SIG-M5 (cell line): ENCODE data around the gene STK25.
"Not testable (repeated sequence)": the region's sequence is repeated elsewhere in the genome, so short reads cannot be mapped to it uniquely, and the experiment has no call there.

Experiments
- DNase-seq: peaks from one replicate; lab custom pipeline; 2025; lab: John Stamatoyannopoulos, UW

The STK25 gene

DNA sequence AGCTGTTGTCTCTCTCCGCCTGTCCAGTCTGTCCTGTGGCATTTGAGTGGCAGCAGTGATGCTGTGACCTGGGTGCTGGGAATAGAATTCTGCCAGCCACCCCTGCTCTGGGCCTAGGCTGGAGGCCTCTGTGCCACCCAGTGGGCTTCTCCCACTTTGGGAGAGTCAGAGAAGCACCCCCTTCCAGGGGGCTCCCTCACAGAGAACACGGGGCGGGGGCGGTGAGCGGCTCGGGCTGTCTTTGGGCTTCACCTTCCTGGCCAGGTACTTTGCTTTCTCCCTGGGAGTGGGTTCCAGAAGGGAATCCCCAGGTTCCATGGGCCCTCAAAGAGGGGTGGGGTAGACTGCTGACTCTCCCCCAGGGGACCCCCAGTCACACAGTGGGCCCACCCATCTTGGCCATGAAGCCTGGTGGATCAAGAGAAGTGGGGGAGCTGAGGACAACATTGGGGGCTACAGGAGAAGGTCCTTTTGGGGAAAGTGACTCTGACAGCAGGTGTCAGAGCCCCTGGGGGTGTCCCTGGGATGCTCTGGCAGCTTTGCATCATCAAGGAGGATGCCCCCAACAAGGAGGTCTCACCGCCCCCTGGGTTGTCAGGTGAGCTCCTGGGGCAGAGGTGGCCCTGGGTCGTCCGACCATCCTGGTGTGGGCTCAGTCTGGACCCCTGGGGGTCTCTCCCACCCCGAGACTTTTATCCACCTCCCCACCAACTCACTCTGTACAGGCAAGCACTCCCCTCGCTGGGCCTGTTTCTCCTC is 31.4 kb upstream of the STK25 start:
- no peak for DNase-seq

- DNase-seq, result no peak
Measured at GRCh38 chr2:241538838-241539615, 30.6 kb upstream of the STK25 start.

- no peak for DNase-seq
Measured at GRCh38 chr2:241535871-241536655, 27.7 kb upstream of the STK25 start.

DNA sequence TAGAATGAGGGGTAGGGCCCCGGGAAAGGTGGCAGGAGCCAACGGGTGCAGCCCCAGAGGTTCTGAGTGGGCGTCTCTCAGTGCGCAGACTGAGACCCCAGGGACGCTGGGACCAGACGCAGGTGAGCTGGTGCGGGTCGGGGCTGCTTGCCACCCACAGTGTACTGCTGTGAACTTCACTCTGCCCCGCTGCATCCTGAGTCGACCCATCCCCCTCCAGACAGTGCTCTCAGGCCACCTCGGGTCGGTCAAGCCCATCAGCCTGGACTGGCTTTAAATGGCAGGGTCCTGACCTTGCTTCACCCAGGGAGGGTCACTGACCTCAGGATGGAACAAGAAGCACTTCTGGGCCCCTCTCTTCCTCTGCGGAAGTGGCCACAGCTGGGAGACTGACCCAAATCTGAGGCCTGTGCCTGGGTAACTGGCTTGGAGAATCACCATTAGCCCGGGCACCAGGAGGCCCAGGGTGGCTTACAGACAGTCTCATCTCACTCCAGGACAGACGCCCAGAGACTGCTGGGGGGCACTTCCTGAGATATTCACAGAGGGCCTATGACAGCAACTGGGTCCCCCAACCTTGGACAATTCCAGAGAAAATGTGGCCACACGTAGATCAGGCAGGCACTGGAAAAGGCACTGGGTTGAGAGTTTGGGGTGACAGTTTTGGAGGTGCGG is 26.5 kb upstream of the STK25 start:
- no peak for DNase-seq

- DNase-seq, result no peak
Measured at GRCh38 chr2:241534293-241534692, 25.9 kb upstream of the STK25 start.

- no peak for DNase-seq
Measured at GRCh38 chr2:241532733-241533601, 24.6 kb upstream of the STK25 start.

GRCh38 chr2:241532168-241532567 is 23.8 kb upstream of the STK25 start:
- DNase-seq, result no peak

- no peak for DNase-seq
Measured at GRCh38 chr2:241531161-241531722, 22.9 kb upstream of the STK25 start.

DNA sequence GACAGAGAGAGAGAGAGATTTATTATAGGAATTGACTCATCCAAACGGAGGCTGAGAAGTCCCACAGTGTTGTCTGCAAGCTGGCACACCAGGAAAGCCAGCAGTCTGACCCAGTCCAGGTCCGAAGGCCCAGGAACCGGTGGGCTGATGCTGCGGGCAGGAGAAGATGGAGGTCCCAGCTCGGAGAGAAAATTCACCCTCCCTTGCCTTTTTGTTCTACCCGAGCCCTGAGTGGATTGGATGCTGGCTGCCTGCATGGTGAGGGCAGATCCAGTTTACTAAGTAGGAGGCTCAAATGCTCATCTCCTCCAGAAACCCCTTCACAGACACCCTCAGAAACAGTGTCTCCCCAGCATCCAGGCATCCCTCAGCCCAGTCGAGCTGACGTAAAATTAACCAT is 22.2 kb upstream of the STK25 start:
- no peak for DNase-seq

- not testable (repeated sequence) for DNase-seq
Measured at GRCh38 chr2:241525818-241526780, 17.7 kb upstream of the STK25 start.

- no peak for DNase-seq
Measured at GRCh38 chr2:241522477-241522876, 14.1 kb upstream of the STK25 start.

DNA sequence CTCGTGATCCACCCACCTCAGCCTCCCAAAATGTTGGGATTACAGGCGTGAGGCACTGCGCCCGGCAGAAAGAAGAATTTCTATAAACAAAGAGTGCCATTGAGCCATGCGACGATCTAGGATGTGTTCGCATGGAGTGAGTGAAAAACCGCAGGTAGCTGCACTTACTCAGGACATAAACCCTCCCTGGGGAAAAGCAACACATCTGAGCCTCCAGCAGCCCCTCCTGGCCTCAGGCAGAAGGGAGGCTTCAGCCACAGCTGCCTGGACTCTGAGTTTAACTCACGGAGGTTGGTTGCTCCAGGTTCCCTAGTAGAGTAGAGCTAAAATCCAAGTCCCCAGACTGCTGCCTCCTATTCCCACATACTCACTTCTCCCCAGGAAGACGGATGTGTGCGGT is 11.3 kb upstream of the STK25 start:
- no peak for DNase-seq

DNA sequence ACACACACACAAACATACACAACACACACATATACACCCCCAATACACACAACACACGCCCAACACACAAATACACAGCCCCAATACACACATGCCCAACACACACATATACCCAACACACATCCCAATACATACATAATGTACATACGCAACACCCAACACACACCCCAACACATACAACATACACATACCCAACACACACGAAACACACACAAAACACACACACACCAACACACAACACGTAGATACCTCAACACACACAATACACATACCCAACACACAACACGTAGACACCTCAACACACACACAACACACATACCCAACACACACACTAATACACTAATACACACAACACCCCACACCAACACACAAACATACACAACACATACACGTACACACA is 8.9 kb upstream of the STK25 start:
- DNase-seq, result no peak

- DNase-seq, result no peak
Measured at GRCh38 chr2:241516520-241516965, 8.2 kb upstream of the STK25 start.

GRCh38 chr2:241514986-241515737 is 6.8 kb upstream of the STK25 start:
- DNase-seq, result no peak

- DNase-seq, result no peak
Measured at GRCh38 chr2:241514553-241514952, 6.2 kb upstream of the STK25 start.

DNA sequence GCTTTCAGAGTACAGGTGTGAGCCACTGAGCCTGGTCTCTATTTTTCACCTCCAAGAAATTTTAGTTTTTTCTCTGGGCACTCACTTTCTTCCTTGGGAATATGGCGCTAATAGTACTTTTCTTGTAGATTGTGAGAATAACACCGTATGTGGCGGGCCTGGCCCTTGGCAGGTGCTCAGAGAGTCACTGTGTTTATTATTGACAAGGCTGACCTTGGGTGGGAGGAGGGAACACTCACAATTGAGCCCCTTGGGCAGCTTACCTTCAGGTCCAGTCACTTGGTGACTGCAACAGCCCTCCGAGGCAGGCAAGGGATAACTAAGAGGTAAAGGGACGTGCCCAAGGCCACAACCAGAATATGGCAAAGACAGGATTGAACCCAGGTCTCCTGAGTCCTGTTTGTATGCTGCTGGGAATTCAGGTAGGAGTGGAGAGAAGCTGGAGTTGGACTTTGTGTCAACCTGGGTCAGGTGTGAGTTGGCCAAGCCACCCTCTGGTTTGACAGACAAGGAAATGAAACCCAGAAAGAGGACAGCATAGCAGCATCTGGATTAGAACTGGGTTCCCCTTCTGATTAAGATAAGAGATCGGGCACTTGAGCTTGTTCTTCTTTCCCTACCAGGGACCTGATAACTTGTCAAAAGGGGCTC is 2.8 kb upstream of the STK25 start:
- no peak for DNase-seq

- DNase-seq, result no peak
Measured at GRCh38 chr2:241509155-241509784, 886 bp upstream of the STK25 start.
